WI38 (cell line): ENCODE measurements around the gene DMC1.
"Not testable (repeated sequence)": the region's sequence is repeated elsewhere in the genome, so short reads cannot be mapped to it uniquely, and the experiment has no call there.

ENCODE experiments used
- H3K4me3 ChIP-seq: 2 replicates; pipeline ENCODE4 v1.5.1; 2011; ENCODE audit warnings: low read depth, mild to moderate bottlenecking, control low read depth, low read length
- TF ChIP-seq, protein P1 (sequence below): IDR thresholded peaks from 2 replicates; pipeline ENCODE4 v1.5.1; 2012; ENCODE audit warnings: low read depth, mild to moderate bottlenecking, control low read depth, low read length

DMC1 gene

DNA sequence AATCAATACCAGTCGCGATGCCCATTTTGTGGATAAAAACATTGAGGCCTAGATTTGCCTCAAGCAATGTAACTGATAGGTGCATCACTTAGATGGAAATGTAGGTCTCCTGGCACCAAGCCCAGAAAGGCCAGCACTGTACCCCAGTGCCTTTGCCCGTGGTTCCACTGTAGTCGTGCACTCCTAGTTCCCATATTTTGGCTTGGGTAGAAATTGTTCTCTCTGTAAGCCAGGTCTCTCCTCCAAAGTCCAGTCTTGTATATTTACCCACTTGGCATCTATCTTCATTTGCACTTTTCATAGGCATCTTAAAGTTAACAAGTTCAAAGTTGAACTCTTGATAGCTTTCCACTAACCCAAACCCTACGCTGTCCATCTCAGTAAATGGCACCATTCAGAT, 41.6 kb upstream of the DMC1 start:
- TF ChIP-seq, protein P1, sequence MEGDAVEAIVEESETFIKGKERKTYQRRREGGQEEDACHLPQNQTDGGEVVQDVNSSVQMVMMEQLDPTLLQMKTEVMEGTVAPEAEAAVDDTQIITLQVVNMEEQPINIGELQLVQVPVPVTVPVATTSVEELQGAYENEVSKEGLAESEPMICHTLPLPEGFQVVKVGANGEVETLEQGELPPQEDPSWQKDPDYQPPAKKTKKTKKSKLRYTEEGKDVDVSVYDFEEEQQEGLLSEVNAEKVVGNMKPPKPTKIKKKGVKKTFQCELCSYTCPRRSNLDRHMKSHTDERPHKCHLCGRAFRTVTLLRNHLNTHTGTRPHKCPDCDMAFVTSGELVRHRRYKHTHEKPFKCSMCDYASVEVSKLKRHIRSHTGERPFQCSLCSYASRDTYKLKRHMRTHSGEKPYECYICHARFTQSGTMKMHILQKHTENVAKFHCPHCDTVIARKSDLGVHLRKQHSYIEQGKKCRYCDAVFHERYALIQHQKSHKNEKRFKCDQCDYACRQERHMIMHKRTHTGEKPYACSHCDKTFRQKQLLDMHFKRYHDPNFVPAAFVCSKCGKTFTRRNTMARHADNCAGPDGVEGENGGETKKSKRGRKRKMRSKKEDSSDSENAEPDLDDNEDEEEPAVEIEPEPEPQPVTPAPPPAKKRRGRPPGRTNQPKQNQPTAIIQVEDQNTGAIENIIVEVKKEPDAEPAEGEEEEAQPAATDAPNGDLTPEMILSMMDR = no peak

DNA sequence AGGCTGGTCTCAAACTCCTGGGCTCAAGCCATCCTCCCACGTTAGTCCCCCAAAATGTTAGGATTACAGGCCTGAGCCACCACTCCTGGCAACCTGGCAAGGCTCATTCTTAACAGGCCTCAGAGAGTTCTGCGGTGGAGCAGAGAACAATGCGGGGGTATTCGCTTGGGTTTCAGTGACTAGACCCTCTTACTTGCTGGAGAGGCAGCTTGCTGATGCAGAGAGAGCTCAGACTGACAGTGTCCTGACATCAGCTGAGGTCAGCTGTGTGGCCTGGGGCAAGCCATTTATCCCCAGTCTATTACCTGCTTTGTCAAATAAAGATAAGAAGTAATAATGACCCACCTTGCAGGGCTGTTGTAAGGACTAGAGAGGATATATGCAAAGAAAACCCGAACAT, 40.3 kb upstream of the DMC1 start:
- no peak overlapping the region for H3K4me3 ChIP-seq
- TF ChIP-seq, protein P1 = no peak

More for the DNA sequence above, 41.6 kb upstream of the DMC1 start:
- no peak overlapping the region for H3K4me3 ChIP-seq

GRCh38 chr22:38608992-38609750, 39.2 kb upstream of the DMC1 start:
- H3K4me3 ChIP-seq = no peak overlapping the region
- TF ChIP-seq, protein P1 = no peak

DNA sequence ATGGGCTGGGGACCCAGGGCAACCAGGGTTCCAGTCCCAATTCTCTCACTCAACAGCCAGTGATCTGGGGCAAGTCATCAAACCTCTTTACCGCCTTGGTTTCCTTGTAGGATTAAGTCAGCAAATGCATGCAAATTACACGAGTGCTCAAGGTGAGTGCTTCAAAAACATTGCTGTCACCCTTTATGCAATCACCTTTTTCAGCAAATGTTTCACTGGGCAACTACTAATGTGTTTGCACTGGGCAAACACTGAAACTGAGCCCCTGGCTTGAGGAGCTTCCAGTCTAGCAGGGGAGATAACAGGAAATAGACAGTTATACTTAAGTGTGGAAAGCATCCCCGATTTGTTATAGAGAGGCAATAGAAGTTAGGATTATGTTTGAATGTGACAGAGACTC, 37.7 kb upstream of the DMC1 start:
- TF ChIP-seq, protein P1 = no peak
- no peak overlapping the region for H3K4me3 ChIP-seq

DNA sequence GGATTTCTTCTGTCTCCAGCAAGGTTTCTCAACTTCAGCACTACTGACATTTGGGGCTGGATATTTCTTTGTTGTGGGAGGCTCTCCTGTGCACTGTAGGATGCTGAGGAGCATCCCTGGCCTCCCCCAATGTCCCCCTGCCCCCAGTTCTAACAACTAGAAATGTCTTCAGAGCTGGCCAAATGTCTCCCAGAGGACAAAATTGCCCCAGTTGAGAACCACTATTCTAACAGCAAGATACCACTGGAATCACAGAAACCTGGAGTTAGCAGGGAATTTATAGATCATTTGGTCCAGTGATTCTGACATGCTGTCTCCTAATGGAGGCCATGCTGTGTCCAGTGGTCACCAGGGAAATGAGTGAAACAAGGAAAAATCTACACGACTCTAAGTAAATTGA, 32.2 kb upstream of the DMC1 start:
- H3K4me3 ChIP-seq = no peak overlapping the region
- TF ChIP-seq, protein P1 = no peak

GRCh38 chr22:38601221-38601764, 31.3 kb upstream of the DMC1 start:
- TF ChIP-seq, protein P1 = no peak
- H3K4me3 ChIP-seq = no peak overlapping the region

DNA sequence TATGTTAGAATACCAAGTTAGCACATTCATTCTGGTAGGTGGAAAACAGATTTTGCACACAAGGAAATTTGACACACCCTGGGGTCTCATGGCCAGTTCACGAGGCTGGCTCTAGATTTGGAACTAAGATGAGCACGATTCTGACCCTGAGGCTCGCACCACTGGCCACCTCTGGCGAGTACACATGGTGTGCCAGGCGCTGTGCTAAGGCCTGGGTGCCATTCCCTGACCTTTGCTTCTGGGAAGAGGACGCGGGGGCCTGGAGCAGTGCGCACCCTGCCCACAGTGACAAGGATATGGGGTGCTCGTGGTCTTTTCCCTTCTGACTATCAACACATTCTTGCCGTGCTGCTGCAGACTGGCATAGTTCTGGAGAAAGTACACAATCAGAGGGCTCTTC, 29.5 kb upstream of the DMC1 start:
- no peak overlapping the region for H3K4me3 ChIP-seq
- TF ChIP-seq, protein P1 = no peak

DNA sequence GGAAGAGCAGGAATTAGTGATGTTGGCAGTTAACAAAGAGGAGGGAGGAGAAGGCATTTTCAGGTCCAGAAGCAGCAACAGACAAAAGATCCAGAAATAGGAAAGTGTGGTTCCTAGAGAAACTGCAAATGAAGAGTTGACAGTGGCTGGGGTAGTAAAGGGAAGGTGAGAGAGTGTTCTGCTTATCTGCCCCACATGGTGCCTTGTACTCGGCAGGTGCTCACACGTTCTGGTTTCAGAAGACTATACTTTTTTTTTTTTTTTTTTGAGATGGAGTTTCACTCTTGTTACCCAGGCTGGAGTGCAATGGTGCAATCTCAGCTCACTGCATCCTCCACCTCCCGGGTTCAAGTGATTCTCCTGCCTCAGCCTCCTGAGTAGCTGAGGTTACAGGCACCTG, 12.9 kb upstream of the DMC1 start:
- H3K4me3 ChIP-seq = not testable (repeated sequence)
